HepG2 (cell line): ENCODE data around the gene CFAP221. TPM values are rescaled to one million over a fixed set of nuclear protein-coding genes. Genes with fewer than 3 reads are reported as not detected.

Source experiments
- ARID2 ChIP-seq: sonication (generic); formaldehyde crosslinking; IDR thresholded peaks from 2 replicates; pipeline ENCODE4 v1.8.1; 2022; ENCODE audit warnings: mild to moderate bottlenecking, missing genetic modification reagents, borderline replicate concordance
- ASH2L ChIP-seq: fragments of 300-600, 200-600 bp; sonication (generic); IDR thresholded peaks from 2 replicates; pipeline ENCODE4 v1.7.0; 2017; ENCODE audit warnings: low read depth, mild to moderate bottlenecking, moderate library complexity, mixed read lengths, low read length; ENCODE audit not compliant: insufficient read length
- BHLHE40 ChIP-seq: IDR thresholded peaks from 2 replicates; pipeline ENCODE4 v1.6.1; 2011; ENCODE audit warnings: low read length, improper control_type of control experiment
- CENPT ChIP-seq: sonication (generic); formaldehyde crosslinking; IDR thresholded peaks from 2 replicates; pipeline ENCODE4 v1.8.0; 2022; ENCODE audit warnings: low read depth, mild to moderate bottlenecking, moderate library complexity, missing genetic modification reagents
- ETV5 ChIP-seq: IDR thresholded peaks from 2 replicates; pipeline ENCODE4 v1.6.1; 2018; ENCODE audit warnings: missing biosample characterization, missing genetic modification reagents, inconsistent platforms, borderline replicate concordance
- FOXC1 ChIP-seq: sonication (generic); formaldehyde crosslinking; IDR thresholded peaks from 2 replicates; pipeline ENCODE4 v1.8.0; 2022; ENCODE audit warnings: mild to moderate bottlenecking, missing genetic modification reagents, borderline replicate concordance
- GATAD1 ChIP-seq: IDR thresholded peaks from 2 replicates; pipeline ENCODE4 v1.6.1; 2016; ENCODE audit warnings: missing genetic modification reagents, missing compliant biosample characterization
- HDAC1 ChIP-seq: sonication (generic); formaldehyde crosslinking; IDR thresholded peaks from 2 replicates; pipeline ENCODE4 v1.5.1; 2020; ENCODE audit warnings: mild to moderate bottlenecking, missing genetic modification reagents
- HNRNPH1 ChIP-seq: fragments of 200-400 bp; formaldehyde crosslinking; optimal IDR thresholded peaks from 2 replicates; pipeline ENCODE3; 2017; ENCODE audit warnings: mild to moderate bottlenecking, low read depth, low read length
- KAT7 ChIP-seq: IDR thresholded peaks from 2 replicates; pipeline ENCODE4 v1.6.1; 2018; ENCODE audit warnings: borderline replicate concordance, missing compliant biosample characterization
- KDM4B ChIP-seq: sonication (generic); formaldehyde crosslinking; IDR thresholded peaks from 2 replicates; pipeline ENCODE4 v1.4.0; 2020; ENCODE audit warnings: missing genetic modification reagents
- MEIS2 ChIP-seq: sonication (generic); formaldehyde crosslinking; IDR thresholded peaks from 2 replicates; pipeline ENCODE4 v1.9.0; 2021; ENCODE audit warnings: mild to moderate bottlenecking, missing genetic modification reagents
- NFIC ChIP-seq: IDR thresholded peaks from 2 replicates; pipeline ENCODE4 v1.6.1; 2012; ENCODE audit warnings: mild to moderate bottlenecking, low read length, inconsistent platforms
- PHF5A ChIP-seq: IDR thresholded peaks from one replicate; pipeline ENCODE4 v1.6.1; 2018; ENCODE audit warnings: low read depth, missing genetic modification reagents; ENCODE audit not compliant: unreplicated experiment
- RFXANK ChIP-seq: IDR thresholded peaks from 2 replicates; pipeline ENCODE4 v1.6.1; 2016
- SMAD1 ChIP-seq: sonication (generic); formaldehyde crosslinking; IDR thresholded peaks from 2 replicates; pipeline ENCODE4 v1.4.0; 2020; ENCODE audit warnings: missing genetic modification reagents, low read depth, mild to moderate bottlenecking, borderline replicate concordance
- SMARCC2 ChIP-seq: fragments of 450-650 bp; IDR thresholded peaks from 2 replicates; pipeline ENCODE4 v1.6.1; 2017; ENCODE audit warnings: antibody characterized with exemption, mild to moderate bottlenecking
- SP5 ChIP-seq: IDR thresholded peaks from 2 replicates; pipeline ENCODE4 v1.6.1; 2016; ENCODE audit warnings: low read depth, borderline replicate concordance
- TAF1 ChIP-seq: sonication (generic); formaldehyde crosslinking; IDR thresholded peaks from 2 replicates; pipeline ENCODE4 v1.4.0; 2020; ENCODE audit warnings: missing genetic modification reagents
- TAF15 ChIP-seq: fragments of 200-400 bp; formaldehyde crosslinking; IDR thresholded peaks from one replicate; pipeline ENCODE4 v1.6.1; 2018; ENCODE audit warnings: mild to moderate bottlenecking, low read depth, low read length; ENCODE audit not compliant: poor library complexity, severe bottlenecking
- TEAD3 ChIP-seq: optimal IDR thresholded peaks from 2 replicates; pipeline ENCODE3; 2016; ENCODE audit warnings: borderline replicate concordance
- YEATS2 ChIP-seq: sonication (generic); formaldehyde crosslinking; IDR thresholded peaks from 2 replicates; pipeline ENCODE4 v1.4.0; 2020; ENCODE audit warnings: missing genetic modification reagents, borderline replicate concordance
- ZBTB21 ChIP-seq: sonication (generic); formaldehyde crosslinking; IDR thresholded peaks from 2 replicates; pipeline ENCODE4 v1.4.0; 2020; ENCODE audit warnings: missing genetic modification reagents
- ZEB1 ChIP-seq: IDR thresholded peaks from 2 replicates; pipeline ENCODE4 v1.6.1; 2012; ENCODE audit warnings: mild to moderate bottlenecking, low read depth, inconsistent platforms; ENCODE audit not compliant: insufficient replicate concordance
- ZSCAN25 ChIP-seq: sonication (generic); formaldehyde crosslinking; IDR thresholded peaks from 2 replicates; pipeline ENCODE4 v1.8.0; 2022; ENCODE audit warnings: mild to moderate bottlenecking, missing genetic modification reagents
- polyA plus RNA-seq, 8 experiments: library from polyadenylated mRNA; depleted of rRNA in 3 of 8; stranded (reverse) in 7 of 8; unstranded in 1 of 8; fragments of >200 nt; fragmentation: Illumina TruSeq in 4 of 8; extraction: Trizol in 4 of 8; gene quantifications; 2 replicates each; pipeline versions ENCODE4 v1.2.1 to v1.2.3, GENCODE V29; 2011 to 2016; ENCODE audit warnings: low read depth in 4 of 8, missing spikeins in 1 of 8, mixed read lengths in 1 of 8; ENCODE audit not compliant: insufficient read depth in 1 of 8
- total RNA-seq, 5 experiments: library from RNA; depleted of rRNA; stranded (reverse); fragments of >200 nt; fragmentation: Illumina TruSeq; extraction: Trizol; gene quantifications; 2 replicates each; pipeline ENCODE4 v1.2.3, GENCODE V29; 2016; ENCODE audit warnings: low read depth in 1 of 5
- TF ChIP-seq, protein P1 (sequence below): sonication (generic); formaldehyde crosslinking; IDR thresholded peaks from 2 replicates; pipeline ENCODE4 v1.4.0; 2020; ENCODE audit warnings: mild to moderate bottlenecking, missing genetic modification reagents, borderline replicate concordance
- TF ChIP-seq, protein P2 (sequence below): sonication (generic); formaldehyde crosslinking; IDR thresholded peaks from 2 replicates; pipeline ENCODE4 v1.8.0; 2022; ENCODE audit warnings: mild to moderate bottlenecking, missing genetic modification reagents, borderline replicate concordance

CFAP221 gene
- total and polyA plus RNA-seq, 2 of the 13 experiments (the other 11 are each of a cell fraction or from before 2014, with no cell fraction given): not detected

- TF ChIP-seq, protein P1, sequence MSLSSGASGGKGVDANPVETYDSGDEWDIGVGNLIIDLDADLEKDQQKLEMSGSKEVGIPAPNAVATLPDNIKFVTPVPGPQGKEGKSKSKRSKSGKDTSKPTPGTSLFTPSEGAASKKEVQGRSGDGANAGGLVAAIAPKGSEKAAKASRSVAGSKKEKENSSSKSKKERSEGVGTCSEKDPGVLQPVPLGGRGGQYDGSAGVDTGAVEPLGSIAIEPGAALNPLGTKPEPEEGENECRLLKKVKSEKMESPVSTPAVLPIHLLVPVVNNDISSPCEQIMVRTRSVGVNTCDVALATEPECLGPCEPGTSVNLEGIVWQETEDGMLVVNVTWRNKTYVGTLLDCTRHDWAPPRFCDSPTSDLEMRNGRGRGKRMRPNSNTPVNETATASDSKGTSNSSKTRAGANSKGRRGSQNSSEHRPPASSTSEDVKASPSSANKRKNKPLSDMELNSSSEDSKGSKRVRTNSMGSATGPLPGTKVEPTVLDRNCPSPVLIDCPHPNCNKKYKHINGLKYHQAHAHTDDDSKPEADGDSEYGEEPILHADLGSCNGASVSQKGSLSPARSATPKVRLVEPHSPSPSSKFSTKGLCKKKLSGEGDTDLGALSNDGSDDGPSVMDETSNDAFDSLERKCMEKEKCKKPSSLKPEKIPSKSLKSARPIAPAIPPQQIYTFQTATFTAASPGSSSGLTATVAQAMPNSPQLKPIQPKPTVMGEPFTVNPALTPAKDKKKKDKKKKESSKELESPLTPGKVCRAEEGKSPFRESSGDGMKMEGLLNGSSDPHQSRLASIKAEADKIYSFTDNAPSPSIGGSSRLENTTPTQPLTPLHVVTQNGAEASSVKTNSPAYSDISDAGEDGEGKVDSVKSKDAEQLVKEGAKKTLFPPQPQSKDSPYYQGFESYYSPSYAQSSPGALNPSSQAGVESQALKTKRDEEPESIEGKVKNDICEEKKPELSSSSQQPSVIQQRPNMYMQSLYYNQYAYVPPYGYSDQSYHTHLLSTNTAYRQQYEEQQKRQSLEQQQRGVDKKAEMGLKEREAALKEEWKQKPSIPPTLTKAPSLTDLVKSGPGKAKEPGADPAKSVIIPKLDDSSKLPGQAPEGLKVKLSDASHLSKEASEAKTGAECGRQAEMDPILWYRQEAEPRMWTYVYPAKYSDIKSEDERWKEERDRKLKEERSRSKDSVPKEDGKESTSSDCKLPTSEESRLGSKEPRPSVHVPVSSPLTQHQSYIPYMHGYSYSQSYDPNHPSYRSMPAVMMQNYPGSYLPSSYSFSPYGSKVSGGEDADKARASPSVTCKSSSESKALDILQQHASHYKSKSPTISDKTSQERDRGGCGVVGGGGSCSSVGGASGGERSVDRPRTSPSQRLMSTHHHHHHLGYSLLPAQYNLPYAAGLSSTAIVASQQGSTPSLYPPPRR (CRISPR knock-in tag): no peak
- TF ChIP-seq SP5 (CRISPR knock-in tag): no peak
- TF ChIP-seq ZEB1: no peak
- no peak for TF ChIP-seq TAF1 (CRISPR knock-in tag)
- no peak for TF ChIP-seq SMARCC2
- no peak for TF ChIP-seq TAF15
- TF ChIP-seq RFXANK (CRISPR knock-in tag): no peak
- no peak for TF ChIP-seq NFIC
- TF ChIP-seq KAT7 (CRISPR knock-in tag): no peak
- TF ChIP-seq ARID2: no peak
- no peak for TF ChIP-seq TEAD3 (CRISPR knock-in tag)
- TF ChIP-seq SMAD1 (CRISPR knock-in tag): no peak
- TF ChIP-seq ASH2L: no peak
- no peak for TF ChIP-seq FOXC1
- TF ChIP-seq KDM4B (CRISPR knock-in tag): no peak
- TF ChIP-seq, protein P2, sequence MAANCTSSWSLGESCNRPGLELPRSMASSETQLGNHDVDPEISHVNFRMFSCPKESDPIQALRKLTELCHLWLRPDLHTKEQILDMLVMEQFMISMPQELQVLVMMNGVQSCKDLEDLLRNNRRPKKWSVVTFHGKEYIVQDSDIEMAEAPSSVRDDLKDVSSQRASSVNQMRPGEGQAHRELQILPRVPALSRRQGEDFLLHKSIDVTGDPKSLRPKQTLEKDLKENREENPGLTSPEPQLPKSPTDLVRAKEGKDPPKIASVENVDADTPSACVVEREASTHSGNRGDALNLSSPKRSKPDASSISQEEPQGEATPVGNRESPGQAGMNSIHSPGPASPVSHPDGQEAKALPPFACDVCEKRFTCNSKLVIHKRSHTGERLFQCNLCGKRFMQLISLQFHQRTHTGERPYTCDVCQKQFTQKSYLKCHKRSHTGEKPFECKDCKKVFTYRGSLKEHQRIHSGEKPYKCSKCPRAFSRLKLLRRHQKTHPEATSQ (CRISPR knock-in tag): no peak
- no peak for TF ChIP-seq YEATS2 (CRISPR knock-in tag)
- TF ChIP-seq MEIS2 (CRISPR knock-in tag): no peak
- TF ChIP-seq CENPT: no peak
- TF ChIP-seq ZSCAN25 (CRISPR knock-in tag): no peak
- TF ChIP-seq ETV5 (CRISPR knock-in tag): no peak
- no peak for TF ChIP-seq PHF5A (CRISPR knock-in tag)
- TF ChIP-seq HNRNPH1: no peak
- no peak for TF ChIP-seq BHLHE40
- no peak for TF ChIP-seq GATAD1 (CRISPR knock-in tag)
- no peak for TF ChIP-seq HDAC1 (CRISPR knock-in tag)
- no peak for TF ChIP-seq ZBTB21 (CRISPR knock-in tag)
These were observed 149.7 kb downstream of the CFAP221 start (continued) for GRCh38 chr2:119693967-119694366.
